ENCODE data around the gene PIGV. TPM values are rescaled to one million over a fixed set of nuclear protein-coding genes. Genes with fewer than 3 reads are reported as not detected.
"Not testable (repeated sequence)": the region's sequence is repeated elsewhere in the genome, so short reads cannot be mapped to it uniquely, and the experiment has no call there.

Gene PIGV
- total RNA-seq, 1 experiment from 2014 or later, result 21.3 TPM

- Histone ChIP-seq H3K9me3 (replicated peaks) (no peaks in the 10 kb centered on the region), H3K36me3 (peaks cover 48% of the 10 kb centered on the region), H3K27ac (no peak overlapping the region), H3K4me1 (replicated peaks) (no peaks in the 10 kb centered on the region), H3K4me3 (no peak overlapping the region), H3K27me3 (replicated peaks) (no peaks in the 10 kb centered on the region)
- no peak for DNase-seq (ENCODE audit: low read depth in 1 of 2, low spot score in 2 of 2)
These were observed 51.0 kb downstream of the PIGV start for GRCh38 chr1:26838474-26839338.

DNA sequence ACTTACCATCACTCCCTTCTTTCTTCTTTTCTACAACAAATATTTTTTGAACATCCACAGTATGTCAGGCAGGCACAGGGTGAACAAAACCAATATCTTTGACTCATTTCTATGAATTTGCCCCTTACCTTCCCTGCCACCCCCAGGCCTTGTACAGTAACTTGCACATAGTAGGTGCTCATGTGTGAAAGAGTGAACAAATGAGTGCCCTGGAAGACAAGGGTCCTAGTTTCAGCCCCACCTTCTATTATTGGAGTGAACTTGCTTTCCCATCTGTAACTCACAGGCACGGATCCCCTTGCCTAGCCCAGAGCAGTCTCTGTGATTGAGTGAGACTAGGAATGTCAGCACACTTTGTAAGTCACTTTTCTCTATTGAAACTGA is 51.6 kb downstream of the PIGV start:
- Histone ChIP-seq H3K27ac (no peak overlapping the region), H3K27me3 (replicated peaks) (no peaks in the 10 kb centered on the region), H3K36me3 (peaks cover 43% of the 10 kb centered on the region), H3K4me1 (replicated peaks) (no peaks in the 10 kb centered on the region), H3K4me3 (no peak overlapping the region), H3K9me3 (replicated peaks) (no peaks in the 10 kb centered on the region)
- DNase-seq (ENCODE audit: low read depth in 1 of 2, low spot score in 2 of 2), result no peak

DNA sequence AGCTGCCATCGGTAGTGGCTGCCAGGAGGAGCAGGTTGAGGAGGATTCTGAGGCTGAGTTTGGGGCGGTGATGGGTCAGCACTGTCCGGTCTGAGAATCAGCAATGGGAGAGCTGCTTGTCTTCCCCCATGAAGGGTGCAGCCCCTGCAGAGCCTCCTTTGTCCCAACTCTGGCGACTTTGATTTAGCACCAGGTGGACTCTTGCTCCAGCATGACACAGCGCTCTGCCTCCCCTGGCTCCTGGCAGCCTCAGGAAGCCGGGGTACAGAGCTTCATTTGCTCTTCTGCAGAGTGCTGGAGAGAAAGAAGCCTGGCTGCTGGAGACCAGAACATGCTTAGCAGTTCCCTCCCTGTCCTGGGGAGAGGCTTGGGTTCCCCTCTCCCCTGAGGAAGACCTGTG is 52.0 kb downstream of the PIGV start:
- Histone ChIP-seq H3K36me3 (peaks cover 38% of the 10 kb centered on the region), H3K9me3 (replicated peaks) (no peaks in the 10 kb centered on the region), H3K27ac (no peak overlapping the region), H3K4me1 (replicated peaks) (no peaks in the 10 kb centered on the region), H3K27me3 (replicated peaks) (no peaks in the 10 kb centered on the region), H3K4me3 (no peak overlapping the region)
- no peak for DNase-seq (ENCODE audit: low read depth in 1 of 2, low spot score in 2 of 2)

- Histone ChIP-seq H3K27ac (no peak overlapping the region), H3K27me3 (replicated peaks) (no peaks in the 10 kb centered on the region), H3K9me3 (replicated peaks) (no peaks in the 10 kb centered on the region), H3K4me1 (replicated peaks) (peaks cover 13% of the 10 kb centered on the region), H3K4me3 (no peak overlapping the region), H3K36me3 (peaks cover 33% of the 10 kb centered on the region)
- no peak for DNase-seq (ENCODE audit: low read depth in 1 of 2, low spot score in 2 of 2)
These were observed 56.9 kb downstream of the PIGV start for GRCh38 chr1:26844424-26845196.

- not testable (repeated sequence) for DNase-seq (ENCODE audit: low read depth in 1 of 2, low spot score in 2 of 2); H3K27ac ChIP-seq; H3K9me3 ChIP-seq (replicated peaks); H3K4me3 ChIP-seq; H3K27me3 ChIP-seq (replicated peaks)
- Histone ChIP-seq H3K4me1 (replicated peaks) (peaks cover 14% of the 10 kb centered on the region), H3K36me3 (peaks cover 49% of the 10 kb centered on the region)
These were observed 60.1 kb downstream of the PIGV start for GRCh38 chr1:26847826-26848225.

Other genes starting within 250 kb of the PIGV start
- 22.2 and 23.4 TPM in 2 replicates for gene ARID1A, start 91.9 kb upstream of the PIGV start, total RNA-seq (2014; rRNA removed; shearing (Covaris generic))
- 18.4 and 19.9 TPM in 2 replicates for gene ZDHHC18, start 38.7 kb downstream of the PIGV start, total RNA-seq (2014; rRNA removed; shearing (Covaris generic))
- gene SFN, start 75.2 kb downstream of the PIGV start, total RNA-seq (2014; rRNA removed; shearing (Covaris generic)), result 0.47 TPM in 1 of 2 replicates, not detected in the other
- gene GPN2, start 102.3 kb downstream of the PIGV start, total RNA-seq (2014; rRNA removed; shearing (Covaris generic)), result 8.5 and 11.9 TPM in 2 replicates
- gene GPATCH3, start 112.5 kb downstream of the PIGV start, total RNA-seq (2014; rRNA removed; shearing (Covaris generic)), result 4.8 and 7.8 TPM in 2 replicates
- gene NR0B2, start 126.0 kb downstream of the PIGV start, total RNA-seq (2014; rRNA removed; shearing (Covaris generic)), result not detected in 2 replicates
- 97.9 and 112 TPM in 2 replicates for gene NUDC, start 133.8 kb downstream of the PIGV start, total RNA-seq (2014; rRNA removed; shearing (Covaris generic))
- gene KDF1, start 172.5 kb downstream of the PIGV start, total RNA-seq (2014; rRNA removed; shearing (Covaris generic)), result not detected in 2 replicates
- 6.5 and 7.5 TPM in 2 replicates for gene TRNP1, start 205.7 kb downstream of the PIGV start, total RNA-seq (2014; rRNA removed; shearing (Covaris generic))
- gene TENT5B, start 224.9 kb downstream of the PIGV start, total RNA-seq (2014; rRNA removed; shearing (Covaris generic)), result 10.7 and 11.3 TPM in 2 replicates